Fibroblast of skin of abdomen (primary cell): Measurements from ENCODE around the gene ADAM21.
"Not testable (repeated sequence)": the region's sequence is repeated elsewhere in the genome, so short reads cannot be mapped to it uniquely, and the experiment has no call there.

Experiments used
- DNase-seq: peaks from one replicate; pipeline ENCODE4 v3.0.0-alpha.2; 2013

Gene ADAM21

DNA sequence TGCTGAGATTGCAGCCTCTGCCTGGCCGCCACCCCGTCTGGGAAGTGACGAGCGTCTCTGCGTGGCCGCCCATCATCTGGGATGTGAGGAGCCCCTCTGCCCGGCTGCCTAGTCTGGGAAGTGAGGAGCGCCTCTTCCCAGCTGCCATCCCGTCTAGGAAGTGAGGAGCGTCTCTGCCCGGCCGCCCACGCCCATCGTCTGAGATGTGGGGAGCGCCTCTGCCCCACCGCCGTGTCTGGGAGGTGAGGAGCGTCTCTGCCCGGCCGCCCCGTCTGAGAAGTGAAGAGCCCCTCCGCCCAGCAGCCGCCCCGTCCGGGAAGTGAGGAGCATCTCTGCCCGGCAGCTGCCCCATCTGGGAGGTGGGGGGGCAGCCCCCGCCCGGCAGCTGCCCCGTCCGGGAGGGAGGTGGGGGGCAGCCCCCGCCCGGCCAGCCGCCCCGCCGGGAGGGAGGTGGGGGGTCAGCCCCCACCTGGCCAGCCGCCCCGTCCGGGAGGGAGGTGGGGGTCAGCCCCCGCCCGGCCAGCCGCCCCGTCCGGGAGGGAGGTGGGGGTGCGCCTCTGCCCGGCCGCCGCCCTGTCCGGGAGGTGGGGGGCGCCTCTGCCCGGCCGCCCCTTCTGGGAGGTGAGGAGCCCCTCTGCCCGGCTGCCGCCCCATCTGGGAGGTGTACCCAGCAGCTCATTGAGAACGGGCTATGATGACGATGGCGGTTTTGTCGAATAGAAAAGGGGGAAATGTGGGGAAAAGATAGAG is 25.6 kb downstream of the ADAM21 start:
- not testable (repeated sequence) for DNase-seq

- DNase-seq: no peak
These were observed 37.7 kb downstream of the ADAM21 start for GRCh38 chr14:70489579-70490200.

DNA sequence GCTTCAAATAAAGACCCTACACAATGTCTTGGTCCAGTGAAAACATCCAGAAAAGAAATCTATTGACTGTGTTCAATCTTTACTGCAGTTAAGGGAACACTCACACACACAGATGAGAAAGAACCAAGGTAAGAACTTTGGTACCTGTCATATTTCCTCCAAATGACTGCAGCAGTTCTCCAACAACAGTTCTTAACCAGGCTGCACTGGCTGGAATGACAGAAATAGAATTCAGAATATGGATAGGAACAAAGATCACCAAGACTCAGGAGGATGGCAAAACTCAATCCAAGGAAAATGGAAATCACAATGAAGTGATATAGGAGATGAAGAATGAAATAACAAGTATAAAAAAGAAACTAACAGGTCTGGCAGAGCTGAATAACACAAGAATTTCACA is 46.2 kb downstream of the ADAM21 start:
- no peak for DNase-seq
